Spleen (tissue), 13 donors: ENCODE data around the gene AP1G2. TPM values are rescaled to one million over a fixed set of nuclear protein-coding genes. Genes with fewer than 3 reads are reported as not detected.

ENCODE experiments used
- DNase-seq: peaks from one replicate; pipeline ENCODE4 v3.0.0-alpha.2; 2020
- H3K27ac ChIP-seq, 8 donors: fragments of 200-600 bp; sonication (generic) in 7 of 8; 1 replicate in 4 of 8; 2 replicates in 4 of 8; pipeline versions ENCODE4 v1.5.0 to v1.8.0; 2016 to 2021; ENCODE audit warnings: inconsistent platforms in 4 of 8, mild to moderate bottlenecking in 4 of 8, moderate library complexity in 1 of 8
- H3K27me3 ChIP-seq, 7 donors: fragments of 200-600 bp; sonication (generic) in 6 of 7; replicated peaks in 1 of 7; 1 replicate in 4 of 7; 2 replicates in 3 of 7; pipeline versions ENCODE4 v1.5.0 to v1.8.0; 2016 to 2021; ENCODE audit warnings: inconsistent platforms in 3 of 7, mild to moderate bottlenecking in 1 of 7
- H3K36me3 ChIP-seq, 6 donors: fragments of 200-600 bp; sonication (generic) in 5 of 6; 1 replicate in 4 of 6; 2 replicates in 2 of 6; pipeline versions ENCODE4 v1.5.0 to v1.8.0; 2016 to 2021; ENCODE audit warnings: inconsistent platforms in 2 of 6
- H3K4me1 ChIP-seq, 6 donors: fragments of 200-600 bp; sonication (generic) in 5 of 6; 1 replicate in 3 of 6; 2 replicates in 3 of 6; pipeline versions ENCODE4 v1.5.0 to v1.8.0; 2016 to 2021; ENCODE audit warnings: inconsistent platforms in 3 of 6
- H3K4me3 ChIP-seq, 8 donors: fragments of 200-600 bp; sonication (generic) in 7 of 8; 1 replicate in 4 of 8; 2 replicates in 4 of 8; pipeline versions ENCODE4 v1.5.0 to v1.8.0; 2016 to 2021; ENCODE audit warnings: inconsistent platforms in 4 of 8, mild to moderate bottlenecking in 4 of 8, moderate library complexity in 2 of 8
- H3K9me3 ChIP-seq, 8 donors: fragments of 200-600 bp; sonication (generic) in 7 of 8; 1 replicate in 4 of 8; 2 replicates in 4 of 8; pipeline versions ENCODE4 v1.5.0 to v1.8.0; 2016 to 2021; ENCODE audit warnings: inconsistent platforms in 4 of 8
- POLR2A ChIP-seq, 3 donors: fragments of 450-650 bp; IDR thresholded peaks; one replicate each; pipeline ENCODE4 v1.5.1; 2017; ENCODE audit warnings: antibody characterized with exemption in 3 of 3, mild to moderate bottlenecking in 1 of 3
- POLR2AphosphoS5 ChIP-seq, 3 donors: sonication (generic); formaldehyde crosslinking; IDR thresholded peaks; one replicate each; pipeline ENCODE4 v1.5.1; 2017; ENCODE audit warnings: antibody characterized with exemption in 3 of 3
- WGBS, 5 donors: extraction: QIAGEN DNeasy Blood & Tissue Kit in 3 of 5; methylation state at CpG; one replicate each; pipeline versions ENCODE4 v1.1.5 to v1.1.7; 2013 to 2018; 5-methylcytosine and 5-hydroxymethylcytosine counted together
- intact Hi-C: fragments of 100-400 bp; cut with DNase I; formaldehyde crosslinking; loops from one replicate; pipeline ENCODE4 v1.15.0; 2023; ENCODE audit warnings: low total_unique reads
- long read RNA-seq, 2 donors: transcript quantifications; one replicate each; lab custom pipeline, GENCODE V29; 2026
- polyA plus RNA-seq, 3 donors: library from polyadenylated mRNA; stranded (reverse); fragments of 200-250 nt; gene quantifications; one replicate each; pipeline ENCODE4 v1.2.1, GENCODE V29; 2013
- total RNA-seq, 7 donors: library from RNA; depleted of rRNA in 3 of 7; stranded (reverse); fragments of >200 nt in 3 of 7; fragmentation: NEBNext Ultra II Directional in 4 of 7; extraction: Animal tissue kit (Norgen Biotek cat#: 25700) in 4 of 7; gene quantifications; one replicate each; pipeline versions ENCODE4 v1.1.0 to v1.2.1, GENCODE V29; 2016 to 2021
- TF ChIP-seq, protein P1 (sequence below), 11 experiments: fragments of 200-600 bp in 7 of 11; fragments of 450-650 bp in 4 of 11; sonication (generic) in 4 of 11; IDR thresholded peaks in 8 of 11; conservative IDR thresholded peaks in 3 of 11; 1 replicate in 7 of 11; 2 replicates in 4 of 11; pipeline versions ENCODE4 v1.4.0 to v1.8.0; 2016 to 2021; ENCODE audit warnings: antibody characterized with exemption in 11 of 11, inconsistent platforms in 4 of 11, mild to moderate bottlenecking in 1 of 11
- donor health status: healthy with polysubstance abuse.
- donor health status: DM: no; HTN: no; CAD: no; lungs with moderate emphysema.
- donor health status: DM: no; HTN: no; CAD: no.
- donor health status: Bipolar disorder and iron deficiency.
- donor health status: healthy.
- donor health status: DM: no; HTN: no; CAD: no.
- donor health status: DM: yes; HTN: yes; CAD: no.

AP1G2 gene
- 100 to 1,000 TPM; 139 to 261 (median 193) TPM for total RNA-seq
- 100 to 1,000 TPM; 126 to 267 (median 176) TPM for polyA plus RNA-seq
- long read RNA-seq, donor 1, partial matches to known transcripts: 5 of 7 reads
- long read RNA-seq, donor 1, other reads (novel, unspliced or antisense): 0 of 7 reads
- long read RNA-seq, donor 2, partial matches to known transcripts: 0 of 4 reads
- long read RNA-seq, donor 2, other reads (novel, unspliced or antisense): 0 of 4 reads

- H3K36me3 ChIP-seq: peaks cover 0 to 39% (median 31%) of the 10 kb centered on the region in 6 donors
- peak within 1 kb of the TSS; percentile 74 to 94 (median 86) for H3K27ac ChIP-seq
- no peaks in the 10 kb centered on the region for H3K9me3 ChIP-seq
- peaks cover 5 to 76% (median 40%) of the 10 kb centered on the region in 6 donors for H3K4me1 ChIP-seq
- peaks cover 0 to 7% (median 0%) of the 10 kb centered on the region in 7 donors for H3K27me3 ChIP-seq
- TF ChIP-seq POLR2A (IDR thresholded peaks at IDR 0.05): peak in 1 of 3 donors; percentile 73
- TF ChIP-seq POLR2AphosphoS5 (IDR thresholded peaks at IDR 0.05): peak; percentile 94 to 97 (median 94)
- TF ChIP-seq, protein P1, sequence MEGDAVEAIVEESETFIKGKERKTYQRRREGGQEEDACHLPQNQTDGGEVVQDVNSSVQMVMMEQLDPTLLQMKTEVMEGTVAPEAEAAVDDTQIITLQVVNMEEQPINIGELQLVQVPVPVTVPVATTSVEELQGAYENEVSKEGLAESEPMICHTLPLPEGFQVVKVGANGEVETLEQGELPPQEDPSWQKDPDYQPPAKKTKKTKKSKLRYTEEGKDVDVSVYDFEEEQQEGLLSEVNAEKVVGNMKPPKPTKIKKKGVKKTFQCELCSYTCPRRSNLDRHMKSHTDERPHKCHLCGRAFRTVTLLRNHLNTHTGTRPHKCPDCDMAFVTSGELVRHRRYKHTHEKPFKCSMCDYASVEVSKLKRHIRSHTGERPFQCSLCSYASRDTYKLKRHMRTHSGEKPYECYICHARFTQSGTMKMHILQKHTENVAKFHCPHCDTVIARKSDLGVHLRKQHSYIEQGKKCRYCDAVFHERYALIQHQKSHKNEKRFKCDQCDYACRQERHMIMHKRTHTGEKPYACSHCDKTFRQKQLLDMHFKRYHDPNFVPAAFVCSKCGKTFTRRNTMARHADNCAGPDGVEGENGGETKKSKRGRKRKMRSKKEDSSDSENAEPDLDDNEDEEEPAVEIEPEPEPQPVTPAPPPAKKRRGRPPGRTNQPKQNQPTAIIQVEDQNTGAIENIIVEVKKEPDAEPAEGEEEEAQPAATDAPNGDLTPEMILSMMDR (IDR thresholded peaks at IDR 0.05 in 8 of 11, conservative IDR thresholded peaks at IDR 0.05 in 3 of 11): no peak
- H3K4me3 ChIP-seq: peak within 1 kb of the TSS; percentile 56 to 93 (median 67)
- peak; percentile 98 for DNase-seq
- 0 to 1% (median 1%) methylated on average over 50 to 53 of the region's 53 CpGs for WGBS, 5 donors
- intact Hi-C loops: loop anchor here (10.0 kb wide), 1 partner anchor 243 kb away; the partner anchor contains the start of gene PABPN1
Observed at GRCh38 chr14:23567186-23568020, at the start of gene AP1G2. Gene AP1G2 (minus strand): TSS chr14:23567791. CDS start chr14:23567314, 477 bp downstream.

- 39 to 57% (median 50%) methylated on average over 5 of the region's 5 CpGs for WGBS, 5 donors
- no peak for DNase-seq
- no peaks in the 10 kb centered on the region for H3K9me3 ChIP-seq
- H3K36me3 ChIP-seq: no peaks in the 10 kb centered on the region
- intact Hi-C loops: no loop called here
- peaks cover 0 to 3% (median under 1%) of the 10 kb centered on the region in 6 donors for H3K4me1 ChIP-seq
- no peaks in the 10 kb centered on the region for H3K27me3 ChIP-seq
- no peak for TF ChIP-seq POLR2AphosphoS5 (IDR thresholded peaks at IDR 0.05)
- TF ChIP-seq, protein P1 (IDR thresholded peaks at IDR 0.05 in 8 of 11, conservative IDR thresholded peaks at IDR 0.05 in 3 of 11): no peak
- no peak for TF ChIP-seq POLR2A (IDR thresholded peaks at IDR 0.05)
- no peak overlapping the region for H3K27ac ChIP-seq
- H3K4me3 ChIP-seq: no peak overlapping the region
Observed at GRCh38 chr14:23615856-23616255, 48.3 kb upstream of the AP1G2 start.

DNA sequence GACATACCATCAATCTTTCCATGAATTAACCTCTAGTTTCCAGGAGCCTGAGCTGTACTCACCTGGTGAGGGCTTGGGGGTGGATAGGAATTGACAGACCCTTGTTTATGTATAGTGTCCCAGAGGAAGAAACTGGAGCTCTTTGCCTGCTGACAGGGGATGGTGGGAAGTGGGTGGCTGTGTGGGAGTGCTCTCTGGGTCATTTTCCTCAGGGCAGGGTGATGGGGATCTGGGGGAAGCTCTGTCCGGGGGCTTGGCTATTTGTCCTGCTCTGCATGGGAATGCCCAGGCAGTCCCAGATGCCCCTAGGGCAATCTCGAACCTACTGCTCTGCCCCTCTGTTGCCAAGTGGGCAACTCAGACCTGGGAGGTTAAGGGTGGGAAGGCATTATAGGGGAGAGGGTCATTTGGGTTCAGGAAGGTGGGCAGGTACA lies 46.8 kb upstream of the AP1G2 start:
- WGBS, 5 donors: 65 to 87% (median 75%) methylated on average over 2 of the region's 2 CpGs
- TF ChIP-seq, protein P1 (IDR thresholded peaks at IDR 0.05 in 8 of 11, conservative IDR thresholded peaks at IDR 0.05 in 3 of 11): no peak
- TF ChIP-seq POLR2A (IDR thresholded peaks at IDR 0.05) (no peak), POLR2AphosphoS5 (IDR thresholded peaks at IDR 0.05) (no peak)
- Histone ChIP-seq H3K27me3 (no peaks in the 10 kb centered on the region), H3K9me3 (no peaks in the 10 kb centered on the region), H3K36me3 (no peaks in the 10 kb centered on the region), H3K4me1 (peaks cover 0 to 15% (median 11%) of the 10 kb centered on the region in 6 donors), H3K4me3 (no peak overlapping the region), H3K27ac (no peak overlapping the region)
- DNase-seq: no peak
- intact Hi-C loops: no loop called here
